Measurements from ENCODE around the gene SEC16A.

SEC16A gene

DNA sequence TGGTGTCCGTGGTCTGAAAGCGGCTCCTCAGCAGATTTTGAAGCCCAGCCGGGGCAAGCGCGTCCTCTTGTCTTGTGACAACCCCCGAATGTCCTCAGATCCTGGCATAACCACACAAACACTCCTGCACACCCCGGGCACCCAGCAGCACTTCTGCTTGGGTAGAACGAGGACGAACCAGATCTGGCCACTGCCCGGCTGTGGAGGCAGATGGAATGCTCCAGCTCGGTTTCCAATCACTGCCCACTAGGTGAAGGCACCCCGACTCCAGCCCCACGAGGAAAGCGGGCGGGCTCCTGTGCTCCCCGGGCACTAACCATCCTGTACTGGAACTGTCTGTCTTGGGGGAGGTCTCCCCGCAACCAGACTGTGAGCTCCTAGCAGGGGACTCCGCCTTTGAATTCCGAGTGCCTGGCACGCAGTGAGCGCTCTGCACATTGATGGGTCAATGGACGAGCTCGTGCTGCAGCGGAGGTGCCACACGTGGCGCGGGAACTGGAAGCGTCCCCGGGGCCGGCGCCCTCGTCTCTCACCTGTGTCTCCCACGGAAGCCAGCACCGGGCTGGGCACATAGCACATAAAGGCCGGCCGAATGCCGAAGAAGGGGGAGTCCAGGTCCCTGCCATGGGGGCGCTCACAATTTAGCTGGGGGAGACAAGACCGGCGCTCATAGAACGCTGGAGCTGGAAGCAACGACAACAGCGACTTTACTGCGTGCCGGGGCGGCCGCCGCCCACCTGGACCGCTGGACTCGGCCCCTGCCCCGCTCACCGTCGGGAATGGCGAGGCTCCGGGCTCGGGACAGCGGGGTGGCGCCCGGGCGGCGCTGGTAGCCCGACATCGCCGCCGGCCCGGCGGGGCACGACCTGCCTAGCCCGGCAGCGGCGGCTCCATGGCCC lies 73.0 kb downstream of the SEC16A start:
- TF ChIP-seq REST (IDR thresholded peaks at IDR 0.05; ENCODE audit: insufficient read depth in 1 of 2, low read depth in 2 of 2, low read length in 2 of 2) (no peak), POLR2AphosphoS5 (IDR thresholded peaks at IDR 0.05; ENCODE audit: low read depth, low read length) (no peak), TAF1 (IDR thresholded peaks at IDR 0.05; ENCODE audit: borderline replicate concordance, insufficient read depth, low read length) (no peak), FOXP2 (optimal IDR thresholded peaks at IDR 0.05; ENCODE audit: borderline replicate concordance, extremely low read depth, extremely low read length, insufficient read depth) (no peak), SIN3A (IDR thresholded peaks at IDR 0.05; ENCODE audit: borderline replicate concordance, insufficient read depth, low read length) (no peak)

- TF ChIP-seq TAF1 (IDR thresholded peaks at IDR 0.05; ENCODE audit: borderline replicate concordance, insufficient read depth, low read length) (no peak), SIN3A (IDR thresholded peaks at IDR 0.05; ENCODE audit: borderline replicate concordance, insufficient read depth, low read length) (no peak), FOXP2 (optimal IDR thresholded peaks at IDR 0.05; ENCODE audit: borderline replicate concordance, extremely low read depth, extremely low read length, insufficient read depth) (no peak), POLR2AphosphoS5 (IDR thresholded peaks at IDR 0.05; ENCODE audit: low read depth, low read length) (no peak), REST (IDR thresholded peaks at IDR 0.05; ENCODE audit: insufficient read depth in 1 of 2, low read depth in 2 of 2, low read length in 2 of 2) (no peak)
These were observed 74.9 kb downstream of the SEC16A start for GRCh38 chr9:136407911-136408310.

DNA sequence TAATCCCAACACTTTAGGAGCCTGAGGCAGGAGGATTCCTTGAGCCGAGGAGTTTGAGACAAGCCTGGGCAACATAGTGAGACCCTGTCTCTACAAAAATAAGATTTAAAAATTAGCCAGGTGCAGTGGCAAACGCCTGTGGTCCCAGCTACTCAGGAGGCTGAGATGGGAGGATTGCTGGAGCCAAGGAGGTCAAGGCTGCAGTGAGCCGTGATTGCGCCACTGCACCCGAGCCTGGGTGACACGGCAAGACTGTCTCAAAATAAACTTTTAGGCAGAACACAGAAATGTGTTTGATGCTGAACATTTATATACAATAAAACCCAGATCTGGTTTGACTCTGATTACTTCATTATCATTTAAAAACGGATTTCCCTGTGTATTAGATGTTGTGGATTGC lies 77.4 kb downstream of the SEC16A start:
- TF ChIP-seq TAF1 (IDR thresholded peaks at IDR 0.05; ENCODE audit: borderline replicate concordance, insufficient read depth, low read length) (no peak), FOXP2 (optimal IDR thresholded peaks at IDR 0.05; ENCODE audit: borderline replicate concordance, extremely low read depth, extremely low read length, insufficient read depth) (no peak), SIN3A (IDR thresholded peaks at IDR 0.05; ENCODE audit: borderline replicate concordance, insufficient read depth, low read length) (no peak), REST (IDR thresholded peaks at IDR 0.05; ENCODE audit: insufficient read depth in 1 of 2, low read depth in 2 of 2, low read length in 2 of 2) (no peak), POLR2AphosphoS5 (IDR thresholded peaks at IDR 0.05; ENCODE audit: low read depth, low read length) (no peak)

- TF ChIP-seq TAF1 (IDR thresholded peaks at IDR 0.05; ENCODE audit: borderline replicate concordance, insufficient read depth, low read length) (no peak), REST (IDR thresholded peaks at IDR 0.05; ENCODE audit: insufficient read depth in 1 of 2, low read depth in 2 of 2, low read length in 2 of 2) (no peak), POLR2AphosphoS5 (IDR thresholded peaks at IDR 0.05; ENCODE audit: low read depth, low read length) (no peak; the same call in 1 of the 2 replicates), SIN3A (IDR thresholded peaks at IDR 0.05; ENCODE audit: borderline replicate concordance, insufficient read depth, low read length) (no peak), FOXP2 (optimal IDR thresholded peaks at IDR 0.05; ENCODE audit: borderline replicate concordance, extremely low read depth, extremely low read length, insufficient read depth) (no peak)
These were observed 78.1 kb downstream of the SEC16A start for GRCh38 chr9:136404801-136405136.

Data from PFSK-1 (cell line).